Stimulated activated naive B cell treated with anti-CD40 and anti-IgM and Interleukin-4, amounts not matched to agents 10 μg/mL and 1 μg/mL and 100 μg/mL, for 72 hours (primary cell): ENCODE results near the gene ZBTB7A.

Experiments
- ATAC-seq, 2 donors: fragments of 150-1000 bp; cut with Tn5 transposase; replicated peaks; 2 replicates each; pipeline ENCODE4 v1.10.0; 2021; ENCODE audit warnings: moderate library complexity in 1 of 2
- DNase-seq: peaks from one replicate; pipeline ENCODE4 v3.0.0; 2021
- H3K27ac Mint-ChIP-seq: one replicate; pipeline ENCODE4 v1.8.0; 2022; ENCODE audit warnings: mild to moderate bottlenecking, mixed read lengths
- H3K27me3 Mint-ChIP-seq, 2 donors: one replicate each; pipeline ENCODE4 v1.8.0; 2022; ENCODE audit warnings: mixed read lengths in 2 of 2
- H3K36me3 Mint-ChIP-seq, 2 donors: one replicate each; pipeline ENCODE4 v1.8.0; 2022; ENCODE audit warnings: mixed read lengths in 2 of 2, mild to moderate bottlenecking in 1 of 2
- H3K4me1 Mint-ChIP-seq, 2 donors: one replicate each; pipeline ENCODE4 v1.8.0; 2022; ENCODE audit warnings: mixed read lengths in 2 of 2, mild to moderate bottlenecking in 1 of 2
- H3K4me3 Mint-ChIP-seq, 2 donors: one replicate each; pipeline ENCODE4 v1.8.0; 2022; ENCODE audit warnings: mild to moderate bottlenecking in 2 of 2, mixed read lengths in 2 of 2, moderate library complexity in 1 of 2
- H3K9me3 Mint-ChIP-seq, 2 donors: one replicate each; pipeline ENCODE4 v1.8.0; 2022; ENCODE audit warnings: mixed read lengths in 2 of 2, mild to moderate bottlenecking in 1 of 2

ZBTB7A gene

GRCh38 chr19:4035582-4035981 is 31.1 kb downstream of the ZBTB7A start:
- Mint-ChIP-seq H3K36me3 (peaks cover 8 to 14% of the 10 kb centered on the region in 2 donors), H3K4me3 (no peak overlapping the region), H3K27me3 (no peaks in the 10 kb centered on the region), H3K4me1 (peaks cover 0 to 8% of the 10 kb centered on the region in 2 donors), H3K9me3 (no peaks in the 10 kb centered on the region), H3K27ac (no peak overlapping the region)
- ATAC-seq (no peak), DNase-seq (no peak)

DNA sequence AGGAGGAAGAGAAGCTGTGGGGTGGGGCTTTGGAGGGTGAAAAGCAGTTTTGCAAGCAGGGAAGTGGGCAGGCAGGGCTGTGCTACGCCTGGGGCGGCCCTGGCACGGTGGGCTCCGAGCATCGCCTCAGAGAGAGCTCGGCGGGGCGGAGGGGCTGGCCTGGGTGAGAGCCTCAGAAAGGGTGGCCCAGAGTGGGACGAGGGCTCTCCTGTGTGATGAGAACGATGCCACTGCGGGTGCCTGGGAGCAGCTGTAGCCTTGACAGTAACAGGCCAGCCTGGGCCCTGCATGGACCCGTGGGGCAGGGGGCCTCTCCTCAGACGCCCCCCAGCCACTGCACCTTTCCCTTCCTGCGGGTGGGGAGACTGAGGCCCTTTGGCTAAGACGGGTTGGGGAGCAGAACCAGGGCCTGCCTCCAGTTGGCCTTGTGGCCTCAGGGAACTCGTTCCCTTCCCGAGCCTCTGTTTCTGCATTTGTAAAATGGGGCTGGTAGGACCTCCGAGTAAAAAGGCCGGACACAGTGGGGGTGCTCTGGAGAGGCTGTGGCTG is 31.6 kb downstream of the ZBTB7A start:
- Mint-ChIP-seq H3K4me1 (peaks cover 0 to 3% of the 10 kb centered on the region in 2 donors), H3K4me3 (no peak overlapping the region), H3K27me3 (no peaks in the 10 kb centered on the region), H3K36me3 (peaks cover 5 to 9% of the 10 kb centered on the region in 2 donors), H3K9me3 (no peaks in the 10 kb centered on the region), H3K27ac (no peak overlapping the region)
- DNase-seq (no peak), ATAC-seq (no peak)

DNA sequence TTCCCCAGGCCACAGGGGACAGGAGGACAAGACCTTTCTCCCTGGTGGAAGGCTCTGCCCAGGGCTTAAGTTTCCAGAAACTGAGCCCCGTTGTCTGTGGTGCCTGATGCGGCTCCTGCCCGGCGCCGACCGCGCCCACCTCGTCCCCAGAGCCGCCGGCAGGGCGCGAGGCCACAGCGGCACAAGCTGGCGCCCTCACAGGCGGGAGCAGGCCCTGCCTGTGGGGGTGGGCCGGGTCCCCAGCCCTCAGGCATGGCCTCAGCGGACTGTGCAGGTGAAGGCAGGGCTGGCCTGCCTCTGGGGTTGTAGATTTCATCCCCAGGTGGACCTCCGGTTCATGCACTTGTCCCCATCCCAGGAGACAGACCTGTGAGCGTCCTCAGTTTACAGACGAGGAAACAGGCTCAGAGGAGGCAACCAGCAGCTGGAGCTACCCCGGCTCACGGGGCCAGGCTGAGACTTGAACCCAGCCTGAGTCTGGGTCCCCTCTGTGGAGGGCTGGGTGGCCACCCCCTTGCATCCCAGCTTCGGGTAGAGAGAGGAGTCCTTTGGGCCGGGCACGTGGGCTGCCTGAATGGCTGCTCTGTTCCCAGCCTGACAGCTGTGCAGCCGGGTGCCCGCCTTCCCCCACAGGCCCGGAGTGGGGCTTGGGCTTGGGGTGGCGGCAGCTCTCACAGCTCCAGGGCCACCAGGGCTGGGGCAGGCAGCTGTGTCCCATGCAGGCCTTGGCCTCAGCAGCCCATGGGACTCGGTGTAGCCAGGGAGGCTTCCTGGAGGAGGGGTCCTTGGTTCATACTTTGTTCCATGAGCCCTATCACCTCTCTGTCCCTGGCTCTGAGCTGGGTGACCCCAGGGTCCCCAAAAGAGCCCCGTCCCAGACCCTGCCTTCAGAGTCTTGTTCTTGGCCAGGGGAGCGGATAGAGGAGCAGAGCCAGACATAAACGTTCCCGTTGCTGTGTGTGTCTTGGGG is 32.4 kb downstream of the ZBTB7A start:
- no peaks in the 10 kb centered on the region for H3K9me3 Mint-ChIP-seq
- no peak overlapping the region for H3K27ac Mint-ChIP-seq
- H3K4me3 Mint-ChIP-seq: no peak overlapping the region
- no peaks in the 10 kb centered on the region for H3K4me1 Mint-ChIP-seq
- DNase-seq (no peak), ATAC-seq (no peak)
- H3K27me3 Mint-ChIP-seq: no peaks in the 10 kb centered on the region
- peaks cover 7 to 9% of the 10 kb centered on the region in 2 donors for H3K36me3 Mint-ChIP-seq

GRCh38 chr19:4033028-4033956 is 33.4 kb downstream of the ZBTB7A start:
- no peaks in the 10 kb centered on the region for H3K9me3 Mint-ChIP-seq
- no peak overlapping the region for H3K4me3 Mint-ChIP-seq
- ATAC-seq: no peak
- no peaks in the 10 kb centered on the region for H3K4me1 Mint-ChIP-seq
- no peaks in the 10 kb centered on the region for H3K27me3 Mint-ChIP-seq
- peaks cover 13 to 15% of the 10 kb centered on the region in 2 donors for H3K36me3 Mint-ChIP-seq
- no peak overlapping the region for H3K27ac Mint-ChIP-seq
- no peak for DNase-seq

DNA sequence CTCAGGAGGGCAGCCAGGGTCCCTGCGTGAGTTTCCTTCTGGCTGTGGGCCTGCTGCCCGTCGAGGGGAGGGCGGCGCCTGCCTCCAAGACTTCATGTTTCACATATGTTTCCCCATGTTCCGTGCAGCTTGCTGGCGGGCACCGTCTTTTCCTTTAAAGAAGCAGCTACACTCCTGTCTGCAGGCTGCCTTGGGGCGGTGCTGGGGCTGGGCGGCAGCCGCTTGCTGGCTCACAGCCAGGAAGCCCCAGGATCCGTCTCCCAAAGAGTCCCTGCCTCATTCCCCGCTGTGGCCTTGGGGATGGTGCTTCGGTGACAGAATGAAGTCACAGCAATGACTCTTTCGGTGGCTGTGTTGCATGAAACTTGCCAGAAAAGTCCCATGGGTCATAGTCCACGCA is 34.3 kb downstream of the ZBTB7A start:
- Mint-ChIP-seq H3K27ac (no peak overlapping the region), H3K4me3 (no peak overlapping the region), H3K4me1 (no peaks in the 10 kb centered on the region)

GRCh38 chr19:4031420-4031819 is 35.3 kb downstream of the ZBTB7A start:
- Mint-ChIP-seq H3K36me3 (peaks cover 14 to 23% of the 10 kb centered on the region in 2 donors), H3K27ac (peak overlapping the region; percentile 89), H3K4me3 (no peak overlapping the region), H3K27me3 (no peaks in the 10 kb centered on the region), H3K4me1 (peaks cover 0 to 2% of the 10 kb centered on the region in 2 donors), H3K9me3 (no peaks in the 10 kb centered on the region)
- ATAC-seq: no peak
- DNase-seq: no peak

More for the DNA sequence above, 34.3 kb downstream of the ZBTB7A start:
- Mint-ChIP-seq H3K36me3 (peaks cover 12 to 15% of the 10 kb centered on the region in 2 donors), H3K27me3 (no peaks in the 10 kb centered on the region), H3K9me3 (no peaks in the 10 kb centered on the region)
- DNase-seq: no peak
- ATAC-seq: no peak

GRCh38 chr19:4030981-4031380 is 35.7 kb downstream of the ZBTB7A start:
- DNase-seq (no peak), ATAC-seq (no peak)
- H3K4me1 Mint-ChIP-seq: peaks cover 0 to 2% of the 10 kb centered on the region in 2 donors
- no peaks in the 10 kb centered on the region for H3K9me3 Mint-ChIP-seq
- H3K27me3 Mint-ChIP-seq: no peaks in the 10 kb centered on the region
- no peak overlapping the region for H3K27ac Mint-ChIP-seq
- H3K4me3 Mint-ChIP-seq: no peak overlapping the region
- H3K36me3 Mint-ChIP-seq: peaks cover 14 to 26% of the 10 kb centered on the region in 2 donors

DNA sequence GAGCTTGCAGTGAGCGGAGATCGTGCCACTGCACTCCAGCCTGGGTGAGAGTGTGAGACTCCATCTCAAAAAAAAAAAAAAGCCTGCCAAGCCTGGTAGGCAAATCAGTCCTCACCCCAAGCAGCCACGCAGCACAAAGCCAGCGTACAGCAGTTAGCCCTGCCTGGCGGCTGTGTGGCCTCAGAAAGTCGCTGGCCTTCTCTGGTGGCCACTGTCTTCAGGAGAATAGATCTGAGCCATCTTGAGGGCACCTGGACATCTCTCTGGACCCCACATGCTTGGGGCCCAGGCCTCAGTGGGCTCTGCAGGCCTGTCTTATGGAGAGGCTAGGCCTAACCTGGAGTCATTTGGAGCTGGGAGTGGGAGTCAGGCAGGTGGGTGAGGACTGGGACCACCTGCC is 36.1 kb downstream of the ZBTB7A start:
- H3K9me3 Mint-ChIP-seq: no peaks in the 10 kb centered on the region
- H3K36me3 Mint-ChIP-seq: peaks cover 16 to 28% of the 10 kb centered on the region in 2 donors
- H3K4me1 Mint-ChIP-seq: peaks cover 0 to 2% of the 10 kb centered on the region in 2 donors
- ATAC-seq (no peak), DNase-seq (no peak)
- peak overlapping the region; percentile 14 for H3K27ac Mint-ChIP-seq
- no peaks in the 10 kb centered on the region for H3K27me3 Mint-ChIP-seq
- no peak overlapping the region for H3K4me3 Mint-ChIP-seq

DNA sequence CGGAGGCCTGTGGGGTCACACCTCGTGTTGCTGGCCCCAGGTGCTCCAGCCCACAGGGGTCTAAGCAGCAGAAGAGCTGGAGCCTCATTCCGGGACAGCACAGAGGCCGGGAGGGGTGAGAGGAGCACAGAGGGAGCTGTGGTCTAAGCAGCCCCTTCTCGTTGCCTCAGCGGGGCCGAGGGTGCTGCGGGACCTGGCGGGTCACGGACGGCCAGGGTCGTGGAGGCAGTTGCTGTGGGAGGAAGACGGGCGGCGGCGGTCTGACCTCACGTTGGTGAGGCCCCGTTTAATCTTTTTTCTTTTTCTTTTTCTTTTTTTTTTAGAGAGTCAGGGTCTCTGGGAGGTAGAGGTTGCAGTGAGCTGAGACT is 37.5 kb downstream of the ZBTB7A start:
- Mint-ChIP-seq H3K9me3 (no peaks in the 10 kb centered on the region), H3K36me3 (peaks cover 23 to 33% of the 10 kb centered on the region in 2 donors), H3K27ac (no peak overlapping the region)

GRCh38 chr19:4028334-4029246 is 38.1 kb downstream of the ZBTB7A start:
- peaks cover 26 to 33% of the 10 kb centered on the region in 2 donors for H3K36me3 Mint-ChIP-seq
- DNase-seq (no peak), ATAC-seq (no peak)
- H3K27ac Mint-ChIP-seq: no peak overlapping the region
- H3K27me3 Mint-ChIP-seq: no peaks in the 10 kb centered on the region
- H3K9me3 Mint-ChIP-seq: no peaks in the 10 kb centered on the region
- H3K4me3 Mint-ChIP-seq: no peak overlapping the region
- H3K4me1 Mint-ChIP-seq: peaks cover 0 to 5% of the 10 kb centered on the region in 2 donors

More for the DNA sequence above, 37.5 kb downstream of the ZBTB7A start:
- DNase-seq (no peak), ATAC-seq (no peak)
- Mint-ChIP-seq H3K4me1 (peaks cover 0 to 5% of the 10 kb centered on the region in 2 donors), H3K27me3 (no peaks in the 10 kb centered on the region), H3K4me3 (no peak overlapping the region)

DNA sequence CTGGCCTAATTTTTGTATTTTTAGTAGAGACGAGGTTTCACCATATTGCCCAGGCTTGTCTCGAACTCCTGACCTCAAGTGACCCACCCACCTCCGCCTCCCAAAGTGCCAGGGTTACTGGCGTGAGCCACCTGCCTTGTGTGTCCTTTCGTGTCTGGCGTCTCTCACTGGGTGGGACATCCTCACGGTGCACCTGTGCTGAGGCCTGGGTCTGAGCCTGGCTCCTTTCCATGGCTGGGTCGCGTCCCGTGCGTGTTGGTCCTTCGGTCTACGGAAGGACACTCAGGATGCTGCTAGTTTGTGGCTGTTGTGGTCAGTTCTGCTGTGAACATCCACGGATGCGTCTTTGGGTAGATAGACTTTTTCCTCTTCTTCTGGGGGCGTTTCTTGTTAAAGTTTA is 39.6 kb downstream of the ZBTB7A start:
- no peak overlapping the region for H3K27ac Mint-ChIP-seq
- H3K36me3 Mint-ChIP-seq: peaks cover 28 to 35% of the 10 kb centered on the region in 2 donors
- H3K9me3 Mint-ChIP-seq: no peaks in the 10 kb centered on the region
- H3K4me1 Mint-ChIP-seq: peaks cover 0 to 7% of the 10 kb centered on the region in 2 donors
- H3K27me3 Mint-ChIP-seq: no peaks in the 10 kb centered on the region
- H3K4me3 Mint-ChIP-seq: no peak overlapping the region
- ATAC-seq (no peak), DNase-seq (no peak)

DNA sequence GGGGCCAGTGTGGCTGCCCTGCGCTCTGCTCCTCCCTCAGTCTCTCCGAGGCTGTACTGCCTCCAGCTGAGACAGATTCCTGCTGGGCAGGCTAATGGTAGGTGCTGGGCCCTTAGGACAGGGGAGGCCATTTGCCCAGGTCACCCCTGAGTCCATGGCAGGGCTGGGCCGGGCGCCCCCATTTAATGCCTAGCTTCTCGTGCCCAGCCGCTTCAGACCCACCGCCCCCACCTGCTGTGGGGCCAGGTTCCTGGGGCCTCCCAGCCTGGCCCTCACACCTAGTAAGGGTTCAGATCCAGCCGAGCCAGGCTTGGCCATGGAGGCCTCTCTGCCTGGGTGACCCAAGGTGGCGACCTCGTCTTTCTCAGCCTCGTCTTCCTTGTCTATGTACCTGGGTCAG is 41.4 kb downstream of the ZBTB7A start:
- Mint-ChIP-seq H3K27me3 (no peaks in the 10 kb centered on the region), H3K27ac (no peak overlapping the region), H3K9me3 (no peaks in the 10 kb centered on the region), H3K4me3 (no peak overlapping the region), H3K36me3 (peaks cover 33 to 37% of the 10 kb centered on the region in 2 donors), H3K4me1 (peaks cover 0 to 7% of the 10 kb centered on the region in 2 donors)
- DNase-seq (no peak), ATAC-seq (no peak)

DNA sequence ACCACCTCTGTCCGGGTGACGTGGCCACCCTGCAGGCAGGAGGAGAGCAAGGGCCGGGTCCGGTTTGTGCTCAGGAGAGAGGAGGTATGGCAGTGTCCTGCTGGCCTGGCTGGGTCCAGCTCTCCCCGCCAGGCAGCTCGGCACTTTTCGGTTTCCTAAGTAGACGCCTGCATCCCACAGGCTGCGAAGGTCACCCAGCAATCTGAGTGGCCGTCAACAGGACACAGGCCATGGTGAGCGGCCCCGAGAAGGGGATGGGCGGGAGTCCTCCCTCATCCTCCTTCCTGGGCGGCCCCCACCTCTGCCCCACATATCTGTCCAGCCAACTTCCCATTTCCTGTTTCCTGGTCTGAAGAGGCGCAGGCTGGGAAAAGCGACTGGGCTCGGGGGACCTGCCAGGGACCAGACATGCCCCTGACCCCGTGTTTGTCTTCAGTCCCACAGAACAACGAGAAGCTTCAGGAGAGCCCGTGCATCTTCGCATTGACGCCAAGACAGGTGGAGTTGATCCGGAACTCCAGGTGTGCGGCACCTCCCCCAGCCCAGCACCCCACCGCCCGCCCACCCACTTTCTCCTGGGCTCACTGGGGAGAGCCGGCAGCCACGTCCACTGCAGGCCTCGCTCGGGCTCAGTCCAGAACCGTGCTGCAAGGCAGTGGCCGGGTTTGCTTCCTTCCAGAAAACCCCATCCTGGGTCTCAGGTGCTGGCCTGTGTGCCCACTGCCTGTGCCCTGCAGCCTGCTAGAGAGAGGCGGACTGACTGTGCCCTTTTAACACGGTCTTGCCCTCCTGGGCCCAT is 42.9 kb downstream of the ZBTB7A start:
- Mint-ChIP-seq H3K9me3 (no peaks in the 10 kb centered on the region), H3K4me3 (no peak overlapping the region), H3K27me3 (no peaks in the 10 kb centered on the region), H3K36me3 (peaks cover 25 to 33% of the 10 kb centered on the region in 2 donors), H3K27ac (no peak overlapping the region), H3K4me1 (peaks cover 0 to 8% of the 10 kb centered on the region in 2 donors)
- ATAC-seq (no peak), DNase-seq (no peak)
